GOT3 (cell line): Measurements from ENCODE around the gene FAAP20.

ENCODE experiments used
- DNase-seq: peaks from one replicate; lab custom pipeline; 2025; ENCODE audit warnings: mixed read lengths; lab: John Stamatoyannopoulos, UW

Gene FAAP20

DNA sequence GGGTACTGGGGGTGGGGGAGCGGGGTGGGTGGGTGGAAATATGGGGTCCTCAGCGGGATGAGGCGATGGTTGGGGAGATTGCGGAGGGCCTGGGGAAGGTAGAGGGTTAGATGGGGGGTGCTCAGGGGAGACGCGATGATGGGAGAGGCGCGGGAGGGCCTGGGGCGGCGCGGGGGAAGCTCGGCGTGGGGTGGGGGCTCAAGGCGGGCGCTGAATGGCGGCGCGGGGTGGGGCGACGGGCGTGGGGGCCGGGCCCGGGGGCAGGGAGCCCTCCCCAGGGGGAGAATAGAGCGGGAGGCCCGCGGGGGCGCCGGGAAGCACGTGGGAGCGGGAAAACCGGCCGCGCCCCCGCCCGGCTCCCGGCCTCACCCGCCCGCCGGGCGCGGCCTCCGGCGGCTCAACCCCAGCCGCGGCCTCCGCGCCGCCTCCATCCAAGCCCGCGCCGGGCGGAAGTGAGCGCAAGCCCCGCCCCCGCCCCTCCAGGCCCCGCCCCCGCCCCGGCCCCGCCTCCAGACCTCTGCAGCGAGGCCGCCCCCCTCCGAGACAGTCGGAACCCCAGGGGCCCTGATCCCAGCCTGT lies at the start of gene FAAP20:
Gene FAAP20, minus strand, starts transcription at position 454 of the 579 bp plus-strand sequence. Its CDS starts 23 bp downstream, at position 431.
- peak; percentile 63 for DNase-seq

DNA sequence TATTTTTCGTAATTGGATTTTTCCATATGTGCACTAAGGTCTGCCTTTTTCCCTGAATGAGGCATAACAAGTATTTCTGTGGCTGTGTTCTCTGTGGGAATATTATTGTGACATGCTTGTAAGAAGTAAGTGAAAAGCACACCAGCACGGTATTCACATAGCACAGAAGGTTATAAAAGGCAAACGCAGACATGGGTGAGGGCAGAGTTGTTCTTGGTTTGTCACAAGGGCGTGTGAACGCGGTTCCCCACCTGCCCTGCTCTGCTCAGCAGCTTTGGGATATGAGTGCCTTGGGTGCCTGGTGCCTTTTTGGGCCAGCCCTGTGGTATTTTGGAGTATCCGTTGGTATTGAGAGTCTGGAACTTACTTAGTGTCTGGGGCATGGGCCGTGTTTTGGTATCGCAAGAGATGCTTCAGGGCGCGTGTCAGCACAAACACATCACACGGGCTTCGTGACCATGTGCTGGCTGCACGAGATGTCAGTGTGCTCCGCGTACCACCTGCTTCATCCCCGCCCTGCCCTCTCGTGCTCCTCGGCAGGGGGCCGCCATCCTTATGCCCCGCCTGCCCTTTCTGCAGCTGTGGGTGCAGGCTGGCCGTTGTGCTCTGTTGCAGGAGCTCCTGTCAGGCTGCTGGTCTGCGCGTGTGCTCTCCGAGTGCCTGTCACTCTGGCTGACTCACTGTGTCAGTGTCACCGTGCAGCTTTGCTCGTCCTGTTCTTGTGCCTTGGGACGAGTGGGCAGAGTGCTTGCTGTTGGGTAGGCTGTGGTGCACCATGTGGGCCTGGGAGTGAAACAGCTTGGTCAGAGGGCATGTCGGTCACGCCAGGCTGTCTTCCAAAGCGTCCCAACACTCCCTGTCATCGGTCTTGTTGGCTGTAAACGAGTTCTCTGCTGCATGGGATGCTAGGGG lies 48.5 kb upstream of the FAAP20 start:
- DNase-seq, result no peak

DNA sequence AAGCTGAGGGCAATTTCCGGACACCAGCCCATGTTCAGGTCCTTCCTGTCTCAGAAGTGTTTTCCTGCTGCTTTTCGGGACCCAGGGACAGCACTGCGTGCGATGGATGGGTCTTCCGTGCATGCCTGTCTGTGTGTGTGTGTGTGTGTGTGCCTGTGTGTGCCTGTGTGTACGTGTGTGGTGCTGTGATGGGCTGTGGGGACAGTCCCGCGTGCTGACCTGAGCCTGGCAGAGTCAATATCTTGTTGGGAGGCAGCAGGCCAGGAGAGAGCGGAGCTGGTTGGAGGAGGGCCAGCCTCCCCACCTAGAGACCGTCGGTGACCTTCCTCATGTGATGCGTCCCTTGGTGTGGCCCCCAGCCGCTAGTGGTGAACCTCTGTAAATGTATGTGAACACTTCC lies 47.2 kb upstream of the FAAP20 start:
- DNase-seq, result no peak

DNA sequence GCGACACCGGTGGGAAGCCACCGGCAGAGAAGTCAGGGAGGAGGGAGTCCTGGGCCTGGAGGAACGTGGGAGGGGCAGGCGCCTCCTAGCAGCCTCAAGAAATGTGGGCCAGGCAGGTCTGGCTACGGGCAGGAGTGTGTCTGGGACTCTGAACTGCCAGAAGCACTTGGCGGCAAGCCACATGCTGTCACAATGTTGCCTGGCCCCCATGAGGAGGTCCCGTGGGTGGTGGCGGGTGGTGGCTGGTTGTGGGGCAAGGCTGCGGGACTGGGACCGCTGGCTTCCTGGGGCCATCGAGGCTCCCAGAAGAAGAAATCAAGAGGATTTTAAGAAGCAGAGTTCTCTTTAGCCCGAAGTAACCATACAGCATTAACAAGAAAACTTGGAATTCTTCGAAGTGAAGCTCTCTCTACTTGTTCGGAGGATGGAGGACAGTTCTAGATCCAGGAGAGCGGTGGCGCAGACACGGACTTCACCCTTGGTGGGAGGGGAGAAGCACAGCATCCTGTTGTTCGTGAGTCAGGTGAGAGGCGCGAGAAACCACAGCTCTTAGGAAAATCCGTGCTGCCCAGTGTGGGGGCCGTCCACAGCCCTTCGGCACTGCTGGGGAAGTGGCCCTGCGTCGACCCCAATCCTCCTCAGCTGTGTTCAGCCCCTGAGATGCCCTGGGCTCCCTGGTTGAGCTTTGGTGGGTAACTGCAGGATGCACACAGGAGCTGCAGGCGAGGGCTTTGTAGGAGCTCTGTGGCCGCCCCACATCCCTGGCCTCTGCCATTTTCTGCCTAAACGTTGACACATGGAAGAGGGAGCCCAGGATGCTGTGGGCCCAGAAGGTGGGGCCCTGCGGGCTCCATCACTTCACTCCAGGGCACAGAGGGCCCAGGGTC lies 45.9 kb upstream of the FAAP20 start:
- no peak for DNase-seq

GRCh38 chr1:2239384-2239985 lies 44.9 kb upstream of the FAAP20 start:
- DNase-seq, result no peak

DNA sequence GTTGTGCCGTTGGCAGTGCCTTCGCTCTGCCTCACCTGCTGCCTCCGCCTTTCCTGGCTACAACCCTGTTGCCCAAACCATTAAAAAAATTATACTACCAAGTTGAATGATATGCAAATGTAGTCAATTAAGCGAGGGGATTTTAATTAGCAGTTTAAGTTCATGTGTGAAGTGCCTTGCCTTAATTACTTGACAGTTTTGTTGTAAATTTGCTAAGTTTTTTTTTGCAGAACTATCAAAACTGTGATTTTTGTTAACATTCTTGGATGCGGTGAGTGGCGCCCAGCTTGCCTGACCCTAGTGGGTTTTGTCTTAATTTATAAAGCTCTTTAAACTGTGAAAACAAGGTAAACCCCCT lies 44.4 kb upstream of the FAAP20 start:
- no peak for DNase-seq

DNA sequence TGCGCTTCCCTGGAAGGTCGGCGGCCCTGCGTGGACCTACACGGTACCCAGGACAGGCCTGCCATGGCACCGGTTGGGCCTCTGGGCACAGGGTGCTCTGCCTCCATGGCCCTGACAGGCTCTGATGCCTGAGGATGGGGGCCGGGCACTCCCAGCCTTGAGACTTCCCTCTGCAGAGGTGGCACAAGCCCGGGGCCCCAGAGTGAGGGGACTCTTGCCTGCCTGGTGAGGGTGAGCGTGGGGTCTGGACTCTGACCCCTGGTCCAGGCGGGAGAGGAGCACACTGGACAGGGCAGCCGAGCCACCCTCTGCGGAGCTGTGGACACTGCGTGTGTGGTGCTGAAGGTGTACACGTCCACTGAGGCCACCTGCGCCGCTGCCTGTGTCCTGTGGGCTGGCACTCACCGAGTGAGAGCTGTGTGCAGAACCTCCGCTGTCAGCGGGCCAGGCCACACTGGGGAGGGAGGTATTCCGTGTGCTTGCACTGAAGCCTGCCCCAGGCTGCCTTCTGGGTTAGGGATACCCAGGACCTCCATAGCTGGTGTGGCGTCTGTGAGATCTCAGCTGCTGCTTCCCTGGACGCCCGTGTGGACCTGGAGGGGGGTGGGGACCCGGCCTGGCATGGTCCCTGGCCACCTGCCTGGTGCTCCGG lies 43.9 kb upstream of the FAAP20 start:
- DNase-seq, result no peak

- DNase-seq, result no peak
Measured at GRCh38 chr1:2237773-2238172, 43.2 kb upstream of the FAAP20 start.

GRCh38 chr1:2236695-2237677 lies 42.4 kb upstream of the FAAP20 start:
- DNase-seq, result no peak

DNA sequence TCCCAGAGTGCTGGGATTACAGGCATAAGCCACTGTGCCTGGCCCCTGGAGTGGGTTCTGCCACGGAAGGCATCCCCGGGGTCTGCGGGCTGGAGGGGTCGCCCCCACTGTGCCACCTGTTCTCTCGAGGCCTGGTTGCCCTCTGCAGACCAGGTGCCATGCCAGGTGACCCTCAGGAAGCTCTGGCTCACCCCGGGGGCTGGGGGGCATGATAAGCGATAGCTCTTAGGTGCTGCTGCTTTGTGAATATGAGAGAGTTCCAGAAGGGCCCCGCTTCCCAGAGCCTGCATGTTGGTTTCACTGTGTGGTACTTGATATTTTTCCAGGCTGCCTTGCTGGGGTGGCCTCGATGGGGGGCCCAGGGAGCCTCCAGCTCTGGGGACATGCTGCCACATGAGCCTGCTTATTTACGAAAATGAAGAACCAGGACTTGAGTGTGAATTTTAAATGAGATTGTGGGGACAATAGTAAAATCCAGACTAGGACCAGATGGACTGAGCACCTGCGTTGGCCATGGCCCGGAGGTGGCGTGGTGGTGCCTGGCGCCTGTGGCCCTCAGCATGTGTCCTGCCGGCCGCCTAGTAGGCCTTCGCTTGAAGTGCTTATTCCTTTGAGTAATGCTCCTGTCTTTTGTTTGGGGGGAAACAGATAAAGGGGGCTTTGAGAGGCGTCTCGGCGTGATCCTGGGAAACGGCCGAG lies 40.9 kb upstream of the FAAP20 start:
- no peak for DNase-seq

DNA sequence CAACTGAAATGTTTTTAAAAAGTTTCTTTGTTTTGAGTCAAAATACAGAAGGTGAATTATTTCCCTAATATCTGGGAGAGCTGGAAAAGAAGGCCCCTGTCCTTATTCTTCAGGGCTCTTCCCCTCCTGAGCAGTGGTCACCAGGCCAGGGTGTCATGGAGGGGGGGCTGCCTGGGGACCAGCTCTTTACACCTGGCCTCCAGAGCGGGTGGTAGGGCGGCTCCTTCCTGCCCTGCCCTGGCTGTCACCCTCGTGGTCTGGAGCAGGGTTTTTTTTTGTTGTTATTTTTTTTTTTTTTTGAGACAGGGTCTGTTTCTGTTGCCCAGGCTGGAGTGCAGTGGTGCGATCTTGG lies 40.2 kb upstream of the FAAP20 start:
- no peak for DNase-seq

- peak; percentile 48 for DNase-seq
Measured at GRCh38 chr1:2233997-2234761, 39.6 kb upstream of the FAAP20 start.

GRCh38 chr1:2233468-2233867 lies 38.9 kb upstream of the FAAP20 start:
- DNase-seq, result no peak

GRCh38 chr1:2232916-2233438 lies 38.4 kb upstream of the FAAP20 start:
- DNase-seq, result no peak

DNA sequence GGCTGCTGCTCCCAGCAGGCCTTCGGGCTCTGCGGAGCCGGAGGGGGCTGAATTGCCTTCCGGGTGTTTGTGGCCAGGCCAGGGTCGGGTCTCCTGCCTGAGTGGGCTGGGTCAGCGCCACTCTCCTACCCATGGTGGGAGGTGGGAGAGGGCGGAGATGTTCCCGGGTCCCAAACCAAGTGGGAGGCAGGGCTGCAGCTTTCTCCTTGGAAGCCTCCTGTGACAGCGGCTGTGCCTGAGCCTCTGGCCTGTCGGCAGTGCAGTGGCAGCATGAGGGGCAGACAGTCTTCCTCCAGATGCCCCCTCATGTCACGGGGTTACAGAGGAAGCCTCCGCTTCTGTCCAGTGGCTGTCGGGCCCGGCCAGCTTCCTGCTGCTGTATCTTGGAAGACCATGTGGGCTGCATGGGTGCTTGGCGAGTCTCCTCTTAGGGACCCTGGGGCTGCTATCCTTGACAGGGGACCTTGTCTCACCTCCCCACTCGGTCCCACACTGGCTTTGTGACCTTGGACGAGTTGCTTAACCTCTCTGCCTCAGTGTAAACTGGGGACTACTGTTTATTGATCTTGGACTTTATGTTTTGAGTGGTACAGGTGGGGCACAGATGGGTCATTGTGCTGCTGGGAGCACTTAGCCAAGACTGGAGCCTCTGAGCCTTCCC lies 37.8 kb upstream of the FAAP20 start:
- DNase-seq, result no peak

GRCh38 chr1:2231532-2232254 lies 37.1 kb upstream of the FAAP20 start:
- no peak for DNase-seq

GRCh38 chr1:2230781-2231531 lies 36.4 kb upstream of the FAAP20 start:
- no peak for DNase-seq
